ENCODE data around the gene ABCD1.
"Not testable (repeated sequence)": the region's sequence is repeated elsewhere in the genome, so short reads cannot be mapped to it uniquely, and the experiment has no call there.

The ABCD1 gene

GRCh38 chrX:153694687-153695270 lies 29.9 kb upstream of the ABCD1 start:
- no peak for DNase-seq

- DNase-seq: no peak
These were observed 28.6 kb upstream of the ABCD1 start for GRCh38 chrX:153696100-153696499.

GRCh38 chrX:153696538-153696937 lies 28.1 kb upstream of the ABCD1 start:
- DNase-seq: not testable (repeated sequence)

GRCh38 chrX:153696986-153697722 lies 27.5 kb upstream of the ABCD1 start:
- not testable (repeated sequence) for DNase-seq

GRCh38 chrX:153697924-153698865 lies 26.5 kb upstream of the ABCD1 start:
- no peak for DNase-seq

- DNase-seq: not testable (repeated sequence)
These were observed 25.4 kb upstream of the ABCD1 start for GRCh38 chrX:153699210-153699783.

- not testable (repeated sequence) for DNase-seq
These were observed 24.8 kb upstream of the ABCD1 start for GRCh38 chrX:153699784-153700371.

- no peak for DNase-seq
These were observed 24.2 kb upstream of the ABCD1 start for GRCh38 chrX:153700376-153700945.

GRCh38 chrX:153700967-153701366 lies 23.7 kb upstream of the ABCD1 start:
- no peak for DNase-seq

- no peak for DNase-seq
These were observed 22.9 kb upstream of the ABCD1 start for GRCh38 chrX:153701706-153702105.

GRCh38 chrX:153702336-153703035 lies 22.2 kb upstream of the ABCD1 start:
- DNase-seq: no peak

GRCh38 chrX:153703036-153703370 lies 21.7 kb upstream of the ABCD1 start:
- no peak for DNase-seq

GRCh38 chrX:153704021-153704526 lies 20.6 kb upstream of the ABCD1 start:
- DNase-seq: no peak

- not testable (repeated sequence) for DNase-seq
These were observed 19.8 kb upstream of the ABCD1 start for GRCh38 chrX:153704631-153705402.

- DNase-seq: not testable (repeated sequence)
These were observed 19.1 kb upstream of the ABCD1 start for GRCh38 chrX:153705403-153706060.

- no peak for DNase-seq
These were observed 17.9 kb upstream of the ABCD1 start for GRCh38 chrX:153706799-153707198.

GRCh38 chrX:153707406-153707805 lies 17.2 kb upstream of the ABCD1 start:
- DNase-seq: no peak

GRCh38 chrX:153708415-153708814 lies 16.2 kb upstream of the ABCD1 start:
- DNase-seq: peak; percentile 5

GRCh38 chrX:153709726-153710674 lies 14.7 kb upstream of the ABCD1 start:
- no peak for DNase-seq

Measured in NCI-H1436 treated with DMSO at 0.1 percent for 48 hours (cell line).